A549 (cell line): ENCODE results near the gene TLDC2. TPM values are rescaled to one million over a fixed set of nuclear protein-coding genes. Genes with fewer than 3 reads are reported as not detected.

Source experiments
- ATAC-seq, 2 experiments: fragments of 200-7000 bp in 1 of 2; fragments of >200 bp in 1 of 2; cut with Nextera tagmentation in 1 of 2; cut with Tn5 transposase in 1 of 2; 3 replicates each; pipeline versions ENCODE4 v1.8.0 to v1.9.1; 2018 to 2020; ENCODE audit warnings: mild to moderate bottlenecking in 1 of 2, moderate library complexity in 1 of 2
- CTCF ChIA-PET: fragments of 300-600 bp; sonication (Branson Sonifier 250); formaldehyde crosslinking; extraction: SDS; loops from one replicate; lab custom pipeline; 2021; ENCODE audit warnings: antibody characterized with exemption, inconsistent platforms; lab: Yijun Ruan, JAX
- POLR2A ChIA-PET: fragments of 350-600 bp; formaldehyde crosslinking; extraction: SDS; loops from one replicate; lab custom pipeline; 2021; ENCODE audit warnings: antibody characterized with exemption, inconsistent platforms; lab: Yijun Ruan, JAX
- DNase-seq, 2 experiments: peaks; one replicate each; pipeline versions ENCODE4 v3.0.0 to v3.0.0-alpha.2; 2011 to 2016; ENCODE audit warnings: low read depth in 1 of 2, low spot score in 1 of 2
- FAIRE-seq: peaks from 2 replicates; lab custom pipeline; 2011; peaks lifted over from hg19 to GRCh38; lab: Jason Lieb, UNC
- H3K27ac ChIP-seq, 2 experiments: fragments of >200 bp; sonication (Bioruptor Twin); formaldehyde crosslinking; 3 replicates each; pipeline ENCODE4 v1.5.1; 2016 to 2017
- H3K4me1 ChIP-seq: fragments of >200 bp; sonication (Bioruptor Twin); formaldehyde crosslinking; 3 replicates; pipeline ENCODE4 v1.6.1; 2016
- H3K4me2 ChIP-seq: fragments of >200 bp; sonication (Bioruptor Twin); formaldehyde crosslinking; 3 replicates; pipeline ENCODE4 v1.6.1; 2016
- H3K4me3 ChIP-seq: fragments of >200 bp; sonication (Bioruptor Twin); formaldehyde crosslinking; 3 replicates; pipeline ENCODE4 v1.5.1; 2016
- H3K9me3 ChIP-seq: fragments of >200 bp; sonication (Bioruptor Twin); formaldehyde crosslinking; 3 replicates; pipeline ENCODE4 v1.6.1; 2016
- CHD2 ChIP-seq: fragments of 150-350 bp; IDR thresholded peaks from 2 replicates; pipeline ENCODE4 v1.6.1; 2014; ENCODE audit warnings: low read length; ENCODE audit not compliant: partially characterized antibody
- EHMT2 ChIP-seq: fragments of 200-600 bp; sonication (generic); IDR thresholded peaks from 2 replicates; pipeline ENCODE4 v1.6.1; 2016; ENCODE audit warnings: antibody characterized with exemption, low read depth, mild to moderate bottlenecking, moderate library complexity
- FOSL2 ChIP-seq, 2 experiments: fragments of 450-650 bp in 1 of 2; fragments of >200 bp in 1 of 2; sonication (Bioruptor Twin) in 1 of 2; formaldehyde crosslinking; IDR thresholded peaks; 2 replicates each; pipeline versions ENCODE4 v1.5.0 to v1.6.1; 2016 to 2020; ENCODE audit warnings: mild to moderate bottlenecking in 1 of 2, moderate library complexity in 1 of 2
- FOXS1 ChIP-seq: fragments of 250-450 bp; sonication (Bioruptor Pico); IDR thresholded peaks from 2 replicates; pipeline ENCODE4 v1.5.0; 2020; ENCODE audit warnings: mild to moderate bottlenecking, moderate library complexity
- GATA3 ChIP-seq: IDR thresholded peaks from 2 replicates; pipeline ENCODE4 v1.6.1; 2012; ENCODE audit warnings: borderline replicate concordance
- KDM5A ChIP-seq: fragments of 200-600 bp; sonication (generic); IDR thresholded peaks from 2 replicates; pipeline ENCODE4 v1.6.1; 2016; ENCODE audit warnings: antibody characterized with exemption, mild to moderate bottlenecking
- NPAS2 ChIP-seq: fragments of 250-450 bp; sonication (Bioruptor Pico); IDR thresholded peaks from 2 replicates; pipeline ENCODE4 v1.8.0; 2022; ENCODE audit warnings: mild to moderate bottlenecking, moderate library complexity, borderline replicate concordance
- RAD21 ChIP-seq, 2 experiments: fragments of >200 bp in 1 of 2; sonication (Bioruptor Twin) in 1 of 2; formaldehyde crosslinking in 1 of 2; IDR thresholded peaks in 1 of 2; conservative IDR thresholded peaks in 1 of 2; 2 replicates in 1 of 2; 3 replicates in 1 of 2; pipeline ENCODE4 v1.6.1; 2012 to 2018; ENCODE audit warnings: inconsistent platforms in 1 of 2
- RCOR1 ChIP-seq: fragments of 150-350 bp; IDR thresholded peaks from 2 replicates; pipeline ENCODE4 v1.6.1; 2014; ENCODE audit warnings: antibody characterized with exemption, low read length, low read depth
- RFX5 ChIP-seq: fragments of 450-650 bp; IDR thresholded peaks from 2 replicates; pipeline ENCODE4 v1.7.1; 2014; ENCODE audit warnings: antibody characterized with exemption, mild to moderate bottlenecking, moderate library complexity
- ZFP36 ChIP-seq: fragments of 450-650 bp; IDR thresholded peaks from 2 replicates; pipeline ENCODE4 v1.6.1; 2014; ENCODE audit warnings: borderline replicate concordance; ENCODE audit not compliant: partially characterized antibody
- WGBS: methylation state at CpG from one replicate; pipeline ENCODE4 v1.1.6; 2017; ENCODE audit errors: missing lambda C conversion rate; 5-methylcytosine and 5-hydroxymethylcytosine counted together
- polyA plus RNA-seq, 4 experiments: library from polyadenylated mRNA; depleted of rRNA in 3 of 4; stranded (reverse); fragments of >200 nt; fragmentation: RNase III in 1 of 4; extraction: RNeasy Plus Mini Kit Qiagen cat#74134 plus additional on column Dnase treatment in 1 of 4; gene quantifications; 2 replicates in 3 of 4; 3 replicates in 1 of 4; pipeline ENCODE4 v1.2.3, GENCODE V29; 2011 to 2017
- TF ChIP-seq, protein P1 (sequence below): fragments of >200 bp; sonication (Bioruptor Twin); formaldehyde crosslinking; IDR thresholded peaks from 3 replicates; pipeline ENCODE4 v1.6.1; 2016
- TF ChIP-seq, protein P2 (sequence below): fragments of 450-650 bp; IDR thresholded peaks from 2 replicates; pipeline ENCODE4 v1.6.1; 2014; ENCODE audit warnings: antibody characterized with exemption
- TF ChIP-seq, protein P3 (sequence below): fragments of >200 bp; sonication (Bioruptor Twin); formaldehyde crosslinking; IDR thresholded peaks from 2 replicates; pipeline ENCODE4 v1.6.1; 2016
- TF ChIP-seq, protein P4 (sequence below): fragments of 200-600 bp; sonication (generic); IDR thresholded peaks from 2 replicates; pipeline ENCODE4 v1.6.1; 2016; ENCODE audit warnings: antibody characterized with exemption, mild to moderate bottlenecking, moderate library complexity
- TF ChIP-seq, protein P5 (sequence below): fragments of 150-350 bp; IDR thresholded peaks from 2 replicates; pipeline ENCODE4 v1.6.1; 2014; ENCODE audit warnings: low read depth, mild to moderate bottlenecking, low read length

Gene TLDC2
- polyA plus RNA-seq, 2 of the 4 experiments (the other 2 are of a cell fraction): 0.17 TPM; not detected in 1

DNA sequence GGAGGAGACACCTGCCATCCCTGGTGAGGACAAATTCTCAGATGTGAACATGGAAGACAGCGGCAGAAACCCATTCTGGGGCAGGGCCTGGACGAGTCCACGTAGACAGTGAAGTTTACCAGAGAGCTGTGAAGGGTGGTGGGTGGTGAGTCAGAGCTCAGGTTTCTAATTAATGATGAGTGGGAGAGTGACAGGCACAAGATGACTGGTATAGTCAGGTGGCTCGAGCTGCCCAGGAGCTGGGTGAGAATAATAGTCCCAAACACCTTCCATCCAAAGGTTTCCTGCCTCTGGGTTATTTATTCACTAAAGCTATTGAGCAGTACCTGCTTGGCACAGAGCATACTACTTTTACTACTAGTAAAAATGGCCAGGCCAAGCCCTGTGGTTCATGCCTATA lies 6.0 kb downstream of the TLDC2 start:
- WGBS: 41% methylated on average over 4 of the region's 4 CpGs
- no peak overlapping the region for H3K27ac ChIP-seq
- no peak overlapping the region for H3K4me3 ChIP-seq
- FAIRE-seq: no peak
- no peak overlapping the region for H3K4me2 ChIP-seq
- ChIA-PET CTCF (interaction anchor here (0.6 to 3.3 kb wide), 5 partner anchors 9 to 92 kb away, joined by 3 to 10 read pairs (median 4); a partner anchor contains a TSS), POLR2A (no interaction called here)
- no peaks in the 10 kb centered on the region for H3K9me3 ChIP-seq
- ATAC-seq: no peak; a peak in 1 of 6 replicates
- DNase-seq: no peak
- TF ChIP-seq, protein P1, sequence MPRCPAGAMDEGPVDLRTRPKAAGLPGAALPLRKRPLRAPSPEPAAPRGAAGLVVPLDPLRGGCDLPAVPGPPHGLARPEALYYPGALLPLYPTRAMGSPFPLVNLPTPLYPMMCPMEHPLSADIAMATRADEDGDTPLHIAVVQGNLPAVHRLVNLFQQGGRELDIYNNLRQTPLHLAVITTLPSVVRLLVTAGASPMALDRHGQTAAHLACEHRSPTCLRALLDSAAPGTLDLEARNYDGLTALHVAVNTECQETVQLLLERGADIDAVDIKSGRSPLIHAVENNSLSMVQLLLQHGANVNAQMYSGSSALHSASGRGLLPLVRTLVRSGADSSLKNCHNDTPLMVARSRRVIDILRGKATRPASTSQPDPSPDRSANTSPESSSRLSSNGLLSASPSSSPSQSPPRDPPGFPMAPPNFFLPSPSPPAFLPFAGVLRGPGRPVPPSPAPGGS: no peak
- TF ChIP-seq, protein P2, sequence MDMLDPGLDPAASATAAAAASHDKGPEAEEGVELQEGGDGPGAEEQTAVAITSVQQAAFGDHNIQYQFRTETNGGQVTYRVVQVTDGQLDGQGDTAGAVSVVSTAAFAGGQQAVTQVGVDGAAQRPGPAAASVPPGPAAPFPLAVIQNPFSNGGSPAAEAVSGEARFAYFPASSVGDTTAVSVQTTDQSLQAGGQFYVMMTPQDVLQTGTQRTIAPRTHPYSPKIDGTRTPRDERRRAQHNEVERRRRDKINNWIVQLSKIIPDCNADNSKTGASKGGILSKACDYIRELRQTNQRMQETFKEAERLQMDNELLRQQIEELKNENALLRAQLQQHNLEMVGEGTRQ: no peak
- no peak for TF ChIP-seq ZFP36
- TF ChIP-seq GATA3: no peak
- TF ChIP-seq, protein P3, sequence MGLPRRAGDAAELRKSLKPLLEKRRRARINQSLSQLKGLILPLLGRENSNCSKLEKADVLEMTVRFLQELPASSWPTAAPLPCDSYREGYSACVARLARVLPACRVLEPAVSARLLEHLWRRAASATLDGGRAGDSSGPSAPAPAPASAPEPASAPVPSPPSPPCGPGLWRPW: no peak
- TF ChIP-seq RAD21 (conservative IDR thresholded peaks at IDR 0.05 in 1 of 2, IDR thresholded peaks at IDR 0.05 in 1 of 2): no peak
- TF ChIP-seq CHD2: no peak
- no peak for TF ChIP-seq RFX5
- TF ChIP-seq EHMT2: no peak
- no peak for TF ChIP-seq NPAS2
- TF ChIP-seq, protein P4, sequence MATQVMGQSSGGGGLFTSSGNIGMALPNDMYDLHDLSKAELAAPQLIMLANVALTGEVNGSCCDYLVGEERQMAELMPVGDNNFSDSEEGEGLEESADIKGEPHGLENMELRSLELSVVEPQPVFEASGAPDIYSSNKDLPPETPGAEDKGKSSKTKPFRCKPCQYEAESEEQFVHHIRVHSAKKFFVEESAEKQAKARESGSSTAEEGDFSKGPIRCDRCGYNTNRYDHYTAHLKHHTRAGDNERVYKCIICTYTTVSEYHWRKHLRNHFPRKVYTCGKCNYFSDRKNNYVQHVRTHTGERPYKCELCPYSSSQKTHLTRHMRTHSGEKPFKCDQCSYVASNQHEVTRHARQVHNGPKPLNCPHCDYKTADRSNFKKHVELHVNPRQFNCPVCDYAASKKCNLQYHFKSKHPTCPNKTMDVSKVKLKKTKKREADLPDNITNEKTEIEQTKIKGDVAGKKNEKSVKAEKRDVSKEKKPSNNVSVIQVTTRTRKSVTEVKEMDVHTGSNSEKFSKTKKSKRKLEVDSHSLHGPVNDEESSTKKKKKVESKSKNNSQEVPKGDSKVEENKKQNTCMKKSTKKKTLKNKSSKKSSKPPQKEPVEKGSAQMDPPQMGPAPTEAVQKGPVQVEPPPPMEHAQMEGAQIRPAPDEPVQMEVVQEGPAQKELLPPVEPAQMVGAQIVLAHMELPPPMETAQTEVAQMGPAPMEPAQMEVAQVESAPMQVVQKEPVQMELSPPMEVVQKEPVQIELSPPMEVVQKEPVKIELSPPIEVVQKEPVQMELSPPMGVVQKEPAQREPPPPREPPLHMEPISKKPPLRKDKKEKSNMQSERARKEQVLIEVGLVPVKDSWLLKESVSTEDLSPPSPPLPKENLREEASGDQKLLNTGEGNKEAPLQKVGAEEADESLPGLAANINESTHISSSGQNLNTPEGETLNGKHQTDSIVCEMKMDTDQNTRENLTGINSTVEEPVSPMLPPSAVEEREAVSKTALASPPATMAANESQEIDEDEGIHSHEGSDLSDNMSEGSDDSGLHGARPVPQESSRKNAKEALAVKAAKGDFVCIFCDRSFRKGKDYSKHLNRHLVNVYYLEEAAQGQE: no peak
- TF ChIP-seq RCOR1: no peak
- TF ChIP-seq FOSL2 (IDR thresholded peaks at IDR 0.05): no peak
- no peak for TF ChIP-seq FOSL2 (CRISPR knock-in tag; IDR thresholded peaks at IDR 0.05)
- TF ChIP-seq, protein P5, sequence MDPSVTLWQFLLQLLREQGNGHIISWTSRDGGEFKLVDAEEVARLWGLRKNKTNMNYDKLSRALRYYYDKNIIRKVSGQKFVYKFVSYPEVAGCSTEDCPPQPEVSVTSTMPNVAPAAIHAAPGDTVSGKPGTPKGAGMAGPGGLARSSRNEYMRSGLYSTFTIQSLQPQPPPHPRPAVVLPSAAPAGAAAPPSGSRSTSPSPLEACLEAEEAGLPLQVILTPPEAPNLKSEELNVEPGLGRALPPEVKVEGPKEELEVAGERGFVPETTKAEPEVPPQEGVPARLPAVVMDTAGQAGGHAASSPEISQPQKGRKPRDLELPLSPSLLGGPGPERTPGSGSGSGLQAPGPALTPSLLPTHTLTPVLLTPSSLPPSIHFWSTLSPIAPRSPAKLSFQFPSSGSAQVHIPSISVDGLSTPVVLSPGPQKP: no peak
- no peaks in the 10 kb centered on the region for H3K4me1 ChIP-seq

DNA sequence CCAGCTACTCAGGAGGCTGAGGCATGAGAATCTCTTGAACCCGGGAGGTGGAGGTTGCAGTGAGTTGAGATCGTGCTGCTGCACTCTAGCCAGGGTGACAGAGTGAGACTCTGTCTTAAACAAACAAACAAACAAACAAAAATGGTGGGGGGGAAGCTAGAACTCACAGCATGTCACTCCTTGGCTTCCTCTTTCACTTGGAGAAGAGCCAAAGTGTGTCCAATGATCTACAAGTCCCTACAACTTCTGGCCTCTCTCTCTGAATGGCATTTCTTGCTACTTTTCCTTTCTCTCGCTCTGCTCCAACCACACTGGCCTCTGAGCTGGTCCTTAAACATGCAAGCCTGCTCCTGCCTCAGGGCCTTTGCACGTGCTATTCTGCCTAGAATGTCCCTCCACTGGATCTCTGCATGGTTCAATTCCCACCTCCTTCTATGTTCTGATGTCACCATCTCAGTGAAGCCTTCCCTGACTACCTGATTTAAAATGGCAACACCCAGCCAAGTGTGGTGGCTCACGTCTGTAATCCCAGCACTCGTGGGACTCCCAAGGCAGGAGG lies 8.1 kb downstream of the TLDC2 start:
- ChIA-PET POLR2A (interaction anchor here (1.0 kb wide), 1 partner anchor 21 kb away, joined by 3 read pairs; a partner anchor contains a TSS), CTCF (interaction anchor here (0.6 to 3.3 kb wide), 11 partner anchors 9 to 781 kb away, joined by 3 to 10 read pairs (median 3); no protein-coding TSS in a partner anchor)
- WGBS: 82% methylated on average over 6 of the region's 6 CpGs
- DNase-seq (no peak), ATAC-seq (no peak), FAIRE-seq (no peak)
- TF ChIP-seq KDM5A (no peak), FOXS1 (no peak), EHMT2 (no peak)
- Histone ChIP-seq H3K27ac (no peak overlapping the region), H3K4me2 (no peak overlapping the region), H3K4me1 (no peaks in the 10 kb centered on the region), H3K9me3 (no peaks in the 10 kb centered on the region), H3K4me3 (no peak overlapping the region)
